HG02798 (cell line): ENCODE data around the gene FDXR.

Source experiments
- ATAC-seq: cut with Tn5 transposase; IDR thresholded peaks from one replicate; pipeline ENCODE4 v1.9.1; 2021; ENCODE audit warnings: mild to moderate bottlenecking; ENCODE audit not compliant: unreplicated experiment, poor library complexity

Gene FDXR

GRCh38 chr17:74818291-74818938, 54.4 kb downstream of the FDXR start:
- ATAC-seq: no peak

- no peak for ATAC-seq
Observed at GRCh38 chr17:74816905-74817620, 55.7 kb downstream of the FDXR start.

- no peak for ATAC-seq
Observed at GRCh38 chr17:74815550-74816370, 57.0 kb downstream of the FDXR start.

GRCh38 chr17:74815067-74815466, 57.7 kb downstream of the FDXR start:
- ATAC-seq: no peak

- no peak for ATAC-seq
Observed at GRCh38 chr17:74814453-74814852, 58.3 kb downstream of the FDXR start.
